H1 (cell line): Measurements from ENCODE around the gene CDKL4. TPM values are rescaled to one million over a fixed set of nuclear protein-coding genes. Genes with fewer than 3 reads are reported as not detected.

Experiments used
- CTCF ChIA-PET: fragments of 300-600 bp; sonication (Branson Sonifier 250); formaldehyde crosslinking; loops from one replicate; lab custom pipeline; 2021; ENCODE audit not compliant: partially characterized antibody; lab: Charles Lee
- POLR2A ChIA-PET: fragments of 300-600 bp; sonication (Branson Sonifier 250); formaldehyde crosslinking; loops from one replicate; lab custom pipeline; 2021; ENCODE audit warnings: inconsistent platforms; ENCODE audit not compliant: partially characterized antibody; lab: Charles Lee
- DNase-seq, 2 experiments: peaks; one replicate each; pipeline versions ENCODE4 v3.0.0 to v3.0.0-alpha.2; 2010 to 2022; ENCODE audit warnings: low spot score in 2 of 2, low read depth in 1 of 2, mixed read lengths in 1 of 2
- FAIRE-seq: peaks from 2 replicates; lab custom pipeline; 2011; peaks lifted over from hg19 to GRCh38; lab: Jason Lieb, UNC
- H2AFZ ChIP-seq: 2 replicates; pipeline ENCODE4 v1.8.1; 2012; ENCODE audit warnings: low read length, inconsistent platforms
- H2AK5ac ChIP-seq: 2 replicates; pipeline ENCODE4 v1.6.1; 2013; ENCODE audit warnings: low read depth, low read length
- H2BK120ac ChIP-seq: replicated peaks from 2 replicates; pipeline ENCODE3; 2013; ENCODE audit warnings: low read depth, low read length, inconsistent platforms
- H2BK12ac ChIP-seq: 2 replicates; pipeline ENCODE4 v1.6.1; 2013; ENCODE audit warnings: low read depth, low read length
- H2BK15ac ChIP-seq: 2 replicates; pipeline ENCODE4 v1.6.1; 2013; ENCODE audit warnings: low read length
- H2BK20ac ChIP-seq: 2 replicates; pipeline ENCODE4 v1.6.1; 2013; ENCODE audit warnings: low read length
- H2BK5ac ChIP-seq: 2 replicates; pipeline ENCODE4 v1.6.1; 2013; ENCODE audit warnings: low read depth, low read length
- H3K14ac ChIP-seq: 2 replicates; pipeline ENCODE4 v1.6.1; 2013; ENCODE audit warnings: inconsistent platforms; ENCODE audit not compliant: insufficient read length
- H3K18ac ChIP-seq: 2 replicates; pipeline ENCODE4 v1.6.1; 2013; ENCODE audit warnings: low read length; ENCODE audit errors: extremely low read depth
- H3K23ac ChIP-seq: 2 replicates; pipeline ENCODE4 v1.6.1; 2013; ENCODE audit warnings: inconsistent platforms; ENCODE audit not compliant: insufficient read length
- H3K23me2 ChIP-seq: 2 replicates; pipeline ENCODE4 v1.6.1; 2013; ENCODE audit warnings: low read depth, low read length
- H3K27ac ChIP-seq: 2 replicates; pipeline ENCODE4 v1.6.1; 2011; ENCODE audit warnings: low read depth, low read length, inconsistent platforms
- H3K27me3 ChIP-seq, 4 experiments: replicated peaks in 1 of 4; 1 replicate in 1 of 4; 2 replicates in 3 of 4; pipeline versions ENCODE4 v1.6.1 to v1.8.1; 2011 to 2013; ENCODE audit warnings: low read length in 3 of 4, mild to moderate bottlenecking in 3 of 4, inconsistent platforms in 2 of 4, mixed read lengths in 2 of 4, moderate library complexity in 1 of 4; ENCODE audit not compliant: control insufficient read depth in 3 of 4, insufficient read depth in 3 of 4; ENCODE audit errors: extremely low read depth in 1 of 4
- H3K36me3 ChIP-seq, 4 experiments: 2 replicates each; pipeline versions ENCODE4 v1.6.1 to v1.8.1; 2011 to 2013; ENCODE audit warnings: mild to moderate bottlenecking in 4 of 4, low read length in 3 of 4, moderate library complexity in 2 of 4, control low read depth in 1 of 4, inconsistent platforms in 1 of 4; ENCODE audit not compliant: insufficient read depth in 4 of 4, control insufficient read depth in 2 of 4
- H3K4ac ChIP-seq: replicated peaks from 2 replicates; pipeline ENCODE3; 2013; ENCODE audit warnings: low read length, low read depth, mixed read lengths, inconsistent platforms; ENCODE audit not compliant: insufficient read length
- H3K4me1 ChIP-seq, 4 experiments: replicated peaks in 1 of 4; 1 replicate in 1 of 4; 2 replicates in 3 of 4; pipeline versions ENCODE4 v1.6.1 to v1.8.1; 2011 to 2013; ENCODE audit warnings: low read length in 3 of 4, inconsistent platforms in 2 of 4, mixed read lengths in 1 of 4; ENCODE audit not compliant: insufficient read depth in 4 of 4, control insufficient read depth in 3 of 4
- H3K4me2 ChIP-seq, 2 experiments: 2 replicates each; pipeline versions ENCODE4 v1.6.1 to v1.8.1; 2011 to 2013; ENCODE audit warnings: low read depth in 2 of 2, low read length in 2 of 2, control low read depth in 1 of 2, inconsistent platforms in 1 of 2, mild to moderate bottlenecking in 1 of 2; ENCODE audit not compliant: insufficient read depth in 1 of 2
- H3K4me3 ChIP-seq, 4 experiments: fragments of 200-600, 300-600 bp in 1 of 4; sonication (generic), shearing (Covaris generic), sonication (Bioruptor Twin) in 1 of 4; 2 replicates each; pipeline versions ENCODE4 v1.5.1 to v1.8.1; 2011 to 2016; ENCODE audit warnings: low read length in 4 of 4, low read depth in 3 of 4, control low read depth in 2 of 4, inconsistent platforms in 2 of 4, mild to moderate bottlenecking in 2 of 4, mixed read lengths in 1 of 4, moderate library complexity in 1 of 4; ENCODE audit not compliant: insufficient read depth in 2 of 4; ENCODE audit errors: extremely low read depth in 1 of 4
- H3K56ac ChIP-seq: replicated peaks from 2 replicates; pipeline ENCODE3; 2013; ENCODE audit warnings: low read depth, mild to moderate bottlenecking, mixed read lengths, low read length, inconsistent platforms; ENCODE audit not compliant: insufficient read length
- H3K79me1 ChIP-seq: 2 replicates; pipeline ENCODE4 v1.6.1; 2013; ENCODE audit warnings: low read depth, low read length, control low read depth
- H3K79me2 ChIP-seq, 2 experiments: 2 replicates each; pipeline versions ENCODE4 v1.6.1 to v1.8.1; 2012 to 2013; ENCODE audit warnings: low read length in 2 of 2, mild to moderate bottlenecking in 2 of 2, inconsistent platforms in 1 of 2; ENCODE audit not compliant: insufficient read depth in 2 of 2, control insufficient read depth in 1 of 2
- H3K9ac ChIP-seq, 4 experiments: replicated peaks in 1 of 4; 1 replicate in 1 of 4; 2 replicates in 3 of 4; pipeline versions ENCODE4 v1.6.1 to v1.8.1; 2011 to 2013; ENCODE audit warnings: low read depth in 3 of 4, low read length in 3 of 4, control low read depth in 2 of 4, mild to moderate bottlenecking in 2 of 4, moderate library complexity in 2 of 4, inconsistent platforms in 1 of 4; ENCODE audit errors: extremely low read depth in 1 of 4
- H3K9me3 ChIP-seq, 2 experiments: 2 replicates each; pipeline versions ENCODE4 v1.6.1 to v1.8.1; 2012 to 2013; ENCODE audit warnings: mild to moderate bottlenecking in 2 of 2, moderate library complexity in 2 of 2, control low read depth in 1 of 2, inconsistent platforms in 1 of 2, low read depth in 1 of 2, low read length in 1 of 2, mixed read lengths in 1 of 2; ENCODE audit not compliant: insufficient read depth in 2 of 2
- H4K20me1 ChIP-seq, 2 experiments: replicated peaks in 1 of 2; 2 replicates each; pipeline versions ENCODE3 to v1.8.1; 2011 to 2013; ENCODE audit warnings: inconsistent platforms in 2 of 2, low read length in 2 of 2, mild to moderate bottlenecking in 1 of 2; ENCODE audit not compliant: insufficient read depth in 2 of 2, control insufficient read depth in 1 of 2
- H4K5ac ChIP-seq: 2 replicates; pipeline ENCODE4 v1.6.1; 2013; ENCODE audit warnings: low read length, low read depth, mixed read lengths, inconsistent platforms; ENCODE audit not compliant: insufficient read length
- H4K8ac ChIP-seq: 2 replicates; pipeline ENCODE4 v1.8.0; 2013; ENCODE audit warnings: mild to moderate bottlenecking, moderate library complexity, low read length, inconsistent platforms; ENCODE audit not compliant: insufficient read depth; ENCODE audit errors: extremely low read depth
- H4K91ac ChIP-seq: replicated peaks from 2 replicates; pipeline ENCODE3; 2013; ENCODE audit warnings: low read length, mixed read lengths, inconsistent platforms; ENCODE audit not compliant: insufficient read length
- POU5F1 ChIP-seq: IDR thresholded peaks from 2 replicates; pipeline ENCODE4 v1.6.1; 2011; ENCODE audit warnings: low read depth, mild to moderate bottlenecking, low read length, moderate library complexity
- TCF12 ChIP-seq: IDR thresholded peaks from 2 replicates; pipeline ENCODE4 v1.6.1; 2011; ENCODE audit warnings: low read depth, mild to moderate bottlenecking, low read length
- TEAD4 ChIP-seq: IDR thresholded peaks from 2 replicates; pipeline ENCODE4 v1.6.1; 2012; ENCODE audit warnings: low read depth, low read length, inconsistent platforms, mixed read lengths
- WGBS, 2 experiments: shearing (Covaris generic) in 1 of 2; methylation state at CpG; one replicate each; pipeline versions ENCODE4 v1.1.6 to v1.1.7; 2013 to 2015; ENCODE audit warnings: low lambda C conversion rate in 2 of 2, mixed read lengths in 2 of 2, inconsistent platforms in 1 of 2, low coverage in 1 of 2, missing lambda C conversion rate in 1 of 2; ENCODE audit not compliant: insufficient replicate concordance in 2 of 2, insufficient coverage in 1 of 2, insufficient read length in 1 of 2; ENCODE audit errors: extremely low coverage in 1 of 2, missing lambda C conversion rate in 1 of 2; 5-methylcytosine and 5-hydroxymethylcytosine counted together
- polyA plus RNA-seq, 7 experiments: library from polyadenylated mRNA; depleted of rRNA in 3 of 7; stranded (reverse) in 5 of 7; unstranded in 2 of 7; fragments of >200 nt in 5 of 7; fragments of 200-250 nt in 2 of 7; gene quantifications; 1 replicate in 5 of 7; 2 replicates in 1 of 7; 4 replicates in 1 of 7; pipeline versions ENCODE4 v1.2.1 to v1.2.3, GENCODE V29; 2011 to 2013; ENCODE audit warnings: missing spikeins in 2 of 7, mixed read lengths in 2 of 7
- total RNA-seq: library from RNA; stranded (reverse); fragmentation: NEBNext Ultra II Directional; extraction: Animal tissue kit (Norgen Biotek cat#: 25700); gene quantifications from 2 replicates; pipeline ENCODE4 v1.2.1, GENCODE V29; 2021

CDKL4 gene
- total and polyA plus RNA-seq, 2 of the 8 experiments (the other 6 are each of a cell fraction or from before 2014, with no cell fraction given): not detected

DNA sequence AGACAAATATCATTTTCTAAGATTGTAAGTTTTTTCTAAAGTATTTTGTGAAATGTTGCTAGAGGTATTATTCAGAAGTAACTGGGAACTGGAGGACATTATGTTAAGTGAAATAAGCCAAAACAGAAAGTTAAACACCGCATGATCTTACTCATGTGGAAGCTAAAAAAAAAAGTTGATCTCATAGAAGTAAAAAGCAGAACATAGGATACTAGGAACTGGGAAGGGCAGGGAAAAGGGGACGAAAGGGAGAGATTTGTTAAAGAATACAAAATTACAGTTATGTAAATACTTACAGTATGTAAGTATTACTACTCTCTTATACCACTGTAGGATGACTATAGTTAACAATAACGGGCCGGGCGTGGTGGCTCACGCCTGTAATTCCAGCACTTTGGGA is 46.7 kb upstream of the CDKL4 start:
- no peak overlapping the region for H3K4me3 ChIP-seq
- H4K91ac ChIP-seq: no peak overlapping the region
- H2BK5ac ChIP-seq: no peak overlapping the region
- H3K4me2 ChIP-seq: no peak overlapping the region
- no peak overlapping the region for H2AFZ ChIP-seq
- no peak overlapping the region for H2BK15ac ChIP-seq
- no peaks in the 10 kb centered on the region for H3K23me2 ChIP-seq
- TF ChIP-seq TEAD4 (no peak), POU5F1 (no peak), TCF12 (no peak)
- WGBS, 2 experiments: 92% methylated on average over 6 of the region's 6 CpGs; no CpG with 5 or more reads in 1 of the 2 experiments
- DNase-seq (no peak), FAIRE-seq (no peak)
- peaks cover 2 to 23% (median 10%) of the 10 kb centered on the region in 4 experiments; a peak in 7 of 8 replicates for H3K36me3 ChIP-seq
- no peaks in the 10 kb centered on the region for H4K20me1 ChIP-seq
- no peak overlapping the region for H3K56ac ChIP-seq
- H3K4me1 ChIP-seq: no peaks in the 10 kb centered on the region
- no peaks in the 10 kb centered on the region for H3K9me3 ChIP-seq
- no peak overlapping the region for H3K4ac ChIP-seq
- no peak overlapping the region for H3K23ac ChIP-seq
- no peak overlapping the region for H3K14ac ChIP-seq
- H4K8ac ChIP-seq: no peak overlapping the region
- no peak overlapping the region for H4K5ac ChIP-seq
- CTCF ChIA-PET: no interaction called here
- no peak overlapping the region for H2BK120ac ChIP-seq
- H3K27ac ChIP-seq: no peak overlapping the region
- no peak overlapping the region for H2AK5ac ChIP-seq
- no peaks in the 10 kb centered on the region for H3K79me1 ChIP-seq
- H3K9ac ChIP-seq: no peak overlapping the region
- no peaks in the 10 kb centered on the region for H3K79me2 ChIP-seq
- H3K27me3 ChIP-seq: no peaks in the 10 kb centered on the region
- H2BK20ac ChIP-seq: no peak overlapping the region
- POLR2A ChIA-PET: no interaction called here
- H2BK12ac ChIP-seq: no peak overlapping the region
- H3K18ac ChIP-seq: no peak overlapping the region
